HG03439 (cell line): ENCODE results near the gene ANKAR.
"Not testable (repeated sequence)": the region's sequence is repeated elsewhere in the genome, so short reads cannot be mapped to it uniquely, and the experiment has no call there.

Source experiments
- ATAC-seq: cut with Tn5 transposase; IDR thresholded peaks from one replicate; pipeline ENCODE4 v1.9.1; 2021; ENCODE audit warnings: mild to moderate bottlenecking, moderate library complexity; ENCODE audit not compliant: unreplicated experiment

Gene ANKAR

GRCh38 chr2:189659734-189660133 lies 14.7 kb upstream of the ANKAR start:
- no peak for ATAC-seq

- ATAC-seq = no peak
Observed at GRCh38 chr2:189660803-189661147, 13.7 kb upstream of the ANKAR start.

- peak; percentile 99 for ATAC-seq
Observed at GRCh38 chr2:189661148-189661956, 13.1 kb upstream of the ANKAR start, which contains the start of gene ASNSD1. TSS of gene ASNSD1 (plus strand) at chr2:189661459. CDS start at chr2:189666133, 4,674 bp downstream.

GRCh38 chr2:189661957-189662321 lies 12.5 kb upstream of the ANKAR start:
- ATAC-seq = no peak

GRCh38 chr2:189662669-189663226 lies 11.7 kb upstream of the ANKAR start:
- no peak for ATAC-seq

- not testable (repeated sequence) for ATAC-seq
Observed at GRCh38 chr2:189663319-189663718, 11.2 kb upstream of the ANKAR start.

GRCh38 chr2:189669913-189670312 lies 4.6 kb upstream of the ANKAR start:
- no peak for ATAC-seq

- ATAC-seq = no peak
Observed at GRCh38 chr2:189673661-189674373, 653 bp upstream of the ANKAR start.

GRCh38 chr2:189676471-189676870 lies 2.0 kb downstream of the ANKAR start:
- no peak for ATAC-seq

GRCh38 chr2:189679226-189679625 lies 4.8 kb downstream of the ANKAR start:
- no peak for ATAC-seq

GRCh38 chr2:189681203-189681602 lies 6.7 kb downstream of the ANKAR start:
- no peak for ATAC-seq

- no peak for ATAC-seq
Observed at GRCh38 chr2:189681903-189682302, 7.4 kb downstream of the ANKAR start.

- no peak for ATAC-seq
Observed at GRCh38 chr2:189683348-189683747, 8.9 kb downstream of the ANKAR start.

GRCh38 chr2:189684811-189685210 lies 10.3 kb downstream of the ANKAR start:
- ATAC-seq = no peak

GRCh38 chr2:189685540-189686229 lies 11.2 kb downstream of the ANKAR start:
- ATAC-seq = no peak

GRCh38 chr2:189687796-189688195 lies 13.3 kb downstream of the ANKAR start:
- ATAC-seq = not testable (repeated sequence)

- no peak for ATAC-seq
Observed at GRCh38 chr2:189696223-189696622, 21.8 kb downstream of the ANKAR start.

GRCh38 chr2:189698020-189698887 lies 23.8 kb downstream of the ANKAR start:
- peak; percentile 58 for ATAC-seq

- ATAC-seq = no peak
Observed at GRCh38 chr2:189700681-189701080, 26.2 kb downstream of the ANKAR start.

GRCh38 chr2:189702071-189702470 lies 27.6 kb downstream of the ANKAR start:
- ATAC-seq = no peak
